HUDEP-2 (cell line): ENCODE results near the gene OR52J3.
"Not testable (repeated sequence)": the region's sequence is repeated elsewhere in the genome, so short reads cannot be mapped to it uniquely, and the experiment has no call there.

Source experiments
- DNase-seq, 76 experiments: peaks; one replicate each; lab custom pipeline; 2025; ENCODE audit not compliant: unreplicated experiment in 76 of 76; lab: John Stamatoyannopoulos, UW

OR52J3 gene

GRCh38 chr11:5046226-5046625 lies at the start of gene OR52J3:
Gene OR52J3, plus strand, starts transcription at chr11:5046526. Its CDS starts 0 bp downstream, at chr11:5046526.
- no peak for DNase-seq

- peak in 36 of 76 experiments; percentile 2 to 52 (median 14) for DNase-seq
Measured at GRCh38 chr11:5004424-5005274, 41.7 kb upstream of the OR52J3 start.

GRCh38 chr11:5007561-5007960 lies 38.8 kb upstream of the OR52J3 start:
- DNase-seq: no peak

GRCh38 chr11:5011254-5011653 lies 35.1 kb upstream of the OR52J3 start:
- no peak for DNase-seq

GRCh38 chr11:5013012-5013411 lies 33.3 kb upstream of the OR52J3 start:
- no peak for DNase-seq

- DNase-seq: no peak
Measured at GRCh38 chr11:5021996-5022395, 24.3 kb upstream of the OR52J3 start.

- DNase-seq: no peak
Measured at GRCh38 chr11:5036669-5037068, 9.7 kb upstream of the OR52J3 start.

GRCh38 chr11:5037926-5038325 lies 8.4 kb upstream of the OR52J3 start:
- DNase-seq: no peak

GRCh38 chr11:5038341-5038740 lies 8.0 kb upstream of the OR52J3 start:
- no peak for DNase-seq

GRCh38 chr11:5040876-5041275 lies 5.5 kb upstream of the OR52J3 start:
- no peak for DNase-seq

- no peak for DNase-seq
Measured at GRCh38 chr11:5042091-5042490, 4.2 kb upstream of the OR52J3 start.

- no peak for DNase-seq
Measured at GRCh38 chr11:5043380-5043779, 2.9 kb upstream of the OR52J3 start.

- no peak for DNase-seq
Measured at GRCh38 chr11:5046754-5047330, 516 bp downstream of the OR52J3 start.

- not testable (repeated sequence) for DNase-seq
Measured at GRCh38 chr11:5058679-5059078, 12.4 kb downstream of the OR52J3 start.

- no peak for DNase-seq
Measured at GRCh38 chr11:5059391-5059790, 13.1 kb downstream of the OR52J3 start, which contains the start of gene OR52E2. Gene OR52E2, minus strand, starts transcription at chr11:5059627. Its CDS starts 0 bp downstream, at chr11:5059627.

GRCh38 chr11:5065027-5065426 lies 18.7 kb downstream of the OR52J3 start:
- no peak for DNase-seq

- DNase-seq: no peak
Measured at GRCh38 chr11:5069272-5069671, 22.9 kb downstream of the OR52J3 start, which contains the start of gene OR52E1. Gene OR52E1, plus strand, starts transcription at chr11:5069572.

GRCh38 chr11:5071799-5072198 lies 25.5 kb downstream of the OR52J3 start:
- DNase-seq: no peak

GRCh38 chr11:5081405-5081804 lies 35.1 kb downstream of the OR52J3 start:
- DNase-seq: no peak

- no peak for DNase-seq
Measured at GRCh38 chr11:5083602-5084001, 37.3 kb downstream of the OR52J3 start.

- DNase-seq: no peak
Measured at GRCh38 chr11:5088556-5088955, 42.2 kb downstream of the OR52J3 start.

GRCh38 chr11:5090668-5091067 lies 44.3 kb downstream of the OR52J3 start:
- DNase-seq: no peak
